ENCODE results near the gene HESX1.

- TF ChIP-seq, protein P1, sequence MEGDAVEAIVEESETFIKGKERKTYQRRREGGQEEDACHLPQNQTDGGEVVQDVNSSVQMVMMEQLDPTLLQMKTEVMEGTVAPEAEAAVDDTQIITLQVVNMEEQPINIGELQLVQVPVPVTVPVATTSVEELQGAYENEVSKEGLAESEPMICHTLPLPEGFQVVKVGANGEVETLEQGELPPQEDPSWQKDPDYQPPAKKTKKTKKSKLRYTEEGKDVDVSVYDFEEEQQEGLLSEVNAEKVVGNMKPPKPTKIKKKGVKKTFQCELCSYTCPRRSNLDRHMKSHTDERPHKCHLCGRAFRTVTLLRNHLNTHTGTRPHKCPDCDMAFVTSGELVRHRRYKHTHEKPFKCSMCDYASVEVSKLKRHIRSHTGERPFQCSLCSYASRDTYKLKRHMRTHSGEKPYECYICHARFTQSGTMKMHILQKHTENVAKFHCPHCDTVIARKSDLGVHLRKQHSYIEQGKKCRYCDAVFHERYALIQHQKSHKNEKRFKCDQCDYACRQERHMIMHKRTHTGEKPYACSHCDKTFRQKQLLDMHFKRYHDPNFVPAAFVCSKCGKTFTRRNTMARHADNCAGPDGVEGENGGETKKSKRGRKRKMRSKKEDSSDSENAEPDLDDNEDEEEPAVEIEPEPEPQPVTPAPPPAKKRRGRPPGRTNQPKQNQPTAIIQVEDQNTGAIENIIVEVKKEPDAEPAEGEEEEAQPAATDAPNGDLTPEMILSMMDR (IDR thresholded peaks at IDR 0.05; ENCODE audit: low read depth, low read length, missing input control), result no peak
- TF ChIP-seq EGR1 (IDR thresholded peaks at IDR 0.05; ENCODE audit: low read depth in 2 of 2) (no peak), GABPA (IDR thresholded peaks at IDR 0.05 in 1 of 2, conservative IDR thresholded peaks at IDR 0.05 in 1 of 2) (no peak), RAD21 (IDR thresholded peaks at IDR 0.05) (no peak)
- TF ChIP-seq, protein P2, sequence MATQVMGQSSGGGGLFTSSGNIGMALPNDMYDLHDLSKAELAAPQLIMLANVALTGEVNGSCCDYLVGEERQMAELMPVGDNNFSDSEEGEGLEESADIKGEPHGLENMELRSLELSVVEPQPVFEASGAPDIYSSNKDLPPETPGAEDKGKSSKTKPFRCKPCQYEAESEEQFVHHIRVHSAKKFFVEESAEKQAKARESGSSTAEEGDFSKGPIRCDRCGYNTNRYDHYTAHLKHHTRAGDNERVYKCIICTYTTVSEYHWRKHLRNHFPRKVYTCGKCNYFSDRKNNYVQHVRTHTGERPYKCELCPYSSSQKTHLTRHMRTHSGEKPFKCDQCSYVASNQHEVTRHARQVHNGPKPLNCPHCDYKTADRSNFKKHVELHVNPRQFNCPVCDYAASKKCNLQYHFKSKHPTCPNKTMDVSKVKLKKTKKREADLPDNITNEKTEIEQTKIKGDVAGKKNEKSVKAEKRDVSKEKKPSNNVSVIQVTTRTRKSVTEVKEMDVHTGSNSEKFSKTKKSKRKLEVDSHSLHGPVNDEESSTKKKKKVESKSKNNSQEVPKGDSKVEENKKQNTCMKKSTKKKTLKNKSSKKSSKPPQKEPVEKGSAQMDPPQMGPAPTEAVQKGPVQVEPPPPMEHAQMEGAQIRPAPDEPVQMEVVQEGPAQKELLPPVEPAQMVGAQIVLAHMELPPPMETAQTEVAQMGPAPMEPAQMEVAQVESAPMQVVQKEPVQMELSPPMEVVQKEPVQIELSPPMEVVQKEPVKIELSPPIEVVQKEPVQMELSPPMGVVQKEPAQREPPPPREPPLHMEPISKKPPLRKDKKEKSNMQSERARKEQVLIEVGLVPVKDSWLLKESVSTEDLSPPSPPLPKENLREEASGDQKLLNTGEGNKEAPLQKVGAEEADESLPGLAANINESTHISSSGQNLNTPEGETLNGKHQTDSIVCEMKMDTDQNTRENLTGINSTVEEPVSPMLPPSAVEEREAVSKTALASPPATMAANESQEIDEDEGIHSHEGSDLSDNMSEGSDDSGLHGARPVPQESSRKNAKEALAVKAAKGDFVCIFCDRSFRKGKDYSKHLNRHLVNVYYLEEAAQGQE (IDR thresholded peaks at IDR 0.05), result no peak
These were observed 23.7 kb downstream of the HESX1 start for GRCh38 chr3:57176045-57176444.

Measured in liver (tissue), 3 donors.